Bronchial epithelial cell (primary cell): ENCODE data around the gene PIK3C3. TPM values are rescaled to one million over a fixed set of nuclear protein-coding genes. Genes with fewer than 3 reads are reported as not detected.

Experiments used
- DNase-seq: peaks from one replicate; pipeline ENCODE4 v3.0.0-alpha.2; 2010; ENCODE audit warnings: low read depth
- FAIRE-seq: peaks from 2 replicates; lab custom pipeline; 2011; peaks lifted over from hg19 to GRCh38; lab: Jason Lieb, UNC
- H3K27me3 ChIP-seq: 2 replicates; pipeline ENCODE4 v1.5.1; 2011; ENCODE audit warnings: low read length; ENCODE audit not compliant: control insufficient read depth, insufficient read depth
- H3K36me3 ChIP-seq: 2 replicates; pipeline ENCODE4 v1.5.1; 2011; ENCODE audit warnings: low read length; ENCODE audit not compliant: control insufficient read depth, insufficient read depth
- H3K4me3 ChIP-seq: 2 replicates; pipeline ENCODE4 v1.5.1; 2011; ENCODE audit warnings: mild to moderate bottlenecking, low read depth, low read length, control low read depth
- total RNA-seq: library from RNA; depleted of rRNA; stranded (reverse); fragments of >200 nt; gene quantifications from 2 replicates; pipeline ENCODE4 v1.2.1, GENCODE V29; 2014
- TF ChIP-seq, protein P1 (sequence below): IDR thresholded peaks from 2 replicates; pipeline ENCODE4 v1.5.1; 2011; ENCODE audit warnings: mild to moderate bottlenecking, moderate library complexity, low read length, control low read depth, inconsistent platforms; ENCODE audit not compliant: insufficient read depth, severe bottlenecking

PIK3C3 gene
- total RNA-seq, 1 donor from 2014 or later, result 24.2 TPM

DNA sequence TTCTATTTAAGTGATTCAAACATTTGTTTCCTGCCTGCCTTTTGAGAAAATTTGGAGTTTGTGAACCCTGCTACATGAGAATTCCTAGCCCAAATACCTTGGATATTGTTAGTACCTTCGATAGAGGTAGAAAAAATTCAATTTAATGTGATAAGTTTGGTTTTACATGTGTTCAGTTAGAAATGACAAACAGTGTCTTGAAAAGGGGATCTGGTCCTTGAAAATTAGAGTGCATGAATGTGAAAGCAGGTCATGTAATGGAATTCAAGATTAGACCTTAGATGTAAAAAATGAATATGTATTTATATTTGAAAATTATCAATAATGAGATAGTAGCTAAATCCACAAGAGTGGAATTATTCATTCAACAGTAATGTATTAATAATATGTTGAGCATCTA, 70.5 kb downstream of the PIK3C3 start:
- DNase-seq, result no peak
- Histone ChIP-seq H3K27me3 (no peaks in the 10 kb centered on the region), H3K4me3 (no peak overlapping the region), H3K36me3 (peaks cover 4% of the 10 kb centered on the region)
- TF ChIP-seq, protein P1, sequence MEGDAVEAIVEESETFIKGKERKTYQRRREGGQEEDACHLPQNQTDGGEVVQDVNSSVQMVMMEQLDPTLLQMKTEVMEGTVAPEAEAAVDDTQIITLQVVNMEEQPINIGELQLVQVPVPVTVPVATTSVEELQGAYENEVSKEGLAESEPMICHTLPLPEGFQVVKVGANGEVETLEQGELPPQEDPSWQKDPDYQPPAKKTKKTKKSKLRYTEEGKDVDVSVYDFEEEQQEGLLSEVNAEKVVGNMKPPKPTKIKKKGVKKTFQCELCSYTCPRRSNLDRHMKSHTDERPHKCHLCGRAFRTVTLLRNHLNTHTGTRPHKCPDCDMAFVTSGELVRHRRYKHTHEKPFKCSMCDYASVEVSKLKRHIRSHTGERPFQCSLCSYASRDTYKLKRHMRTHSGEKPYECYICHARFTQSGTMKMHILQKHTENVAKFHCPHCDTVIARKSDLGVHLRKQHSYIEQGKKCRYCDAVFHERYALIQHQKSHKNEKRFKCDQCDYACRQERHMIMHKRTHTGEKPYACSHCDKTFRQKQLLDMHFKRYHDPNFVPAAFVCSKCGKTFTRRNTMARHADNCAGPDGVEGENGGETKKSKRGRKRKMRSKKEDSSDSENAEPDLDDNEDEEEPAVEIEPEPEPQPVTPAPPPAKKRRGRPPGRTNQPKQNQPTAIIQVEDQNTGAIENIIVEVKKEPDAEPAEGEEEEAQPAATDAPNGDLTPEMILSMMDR, result no peak
- FAIRE-seq, result no peak

DNA sequence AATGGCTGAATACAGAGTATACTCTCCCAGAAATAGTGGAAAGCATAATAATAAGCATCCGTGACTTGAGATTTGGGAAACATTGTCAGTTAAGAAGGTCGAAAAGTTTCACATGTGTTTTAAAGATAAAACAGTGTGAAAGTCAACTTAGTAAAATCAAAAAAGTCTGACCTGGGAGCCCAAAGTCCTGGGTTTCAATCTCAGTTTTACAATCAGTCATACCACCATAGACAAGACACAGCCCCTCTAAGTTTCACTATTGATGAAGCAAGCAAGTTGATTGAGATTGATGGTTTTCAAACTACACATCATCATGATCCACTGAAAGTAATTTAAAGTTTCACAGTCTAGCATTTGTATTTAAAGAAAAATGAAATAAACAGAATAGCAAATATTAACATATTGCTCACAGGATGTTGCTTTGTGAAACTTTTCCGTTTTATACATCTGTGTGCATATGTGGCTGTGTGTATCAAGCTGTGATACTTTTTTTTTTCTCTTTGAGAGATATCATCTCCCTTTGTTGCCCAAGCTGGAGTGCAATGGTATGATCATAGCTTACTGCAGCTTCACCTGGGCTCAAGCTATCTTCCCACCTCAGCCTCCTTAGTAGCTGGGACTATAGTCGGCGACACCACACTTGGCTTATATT, 71.1 kb downstream of the PIK3C3 start:
- DNase-seq, result no peak
- Histone ChIP-seq H3K4me3 (no peak overlapping the region), H3K36me3 (peaks cover 6% of the 10 kb centered on the region), H3K27me3 (no peaks in the 10 kb centered on the region)
- TF ChIP-seq, protein P1, result no peak
- FAIRE-seq, result no peak

DNA sequence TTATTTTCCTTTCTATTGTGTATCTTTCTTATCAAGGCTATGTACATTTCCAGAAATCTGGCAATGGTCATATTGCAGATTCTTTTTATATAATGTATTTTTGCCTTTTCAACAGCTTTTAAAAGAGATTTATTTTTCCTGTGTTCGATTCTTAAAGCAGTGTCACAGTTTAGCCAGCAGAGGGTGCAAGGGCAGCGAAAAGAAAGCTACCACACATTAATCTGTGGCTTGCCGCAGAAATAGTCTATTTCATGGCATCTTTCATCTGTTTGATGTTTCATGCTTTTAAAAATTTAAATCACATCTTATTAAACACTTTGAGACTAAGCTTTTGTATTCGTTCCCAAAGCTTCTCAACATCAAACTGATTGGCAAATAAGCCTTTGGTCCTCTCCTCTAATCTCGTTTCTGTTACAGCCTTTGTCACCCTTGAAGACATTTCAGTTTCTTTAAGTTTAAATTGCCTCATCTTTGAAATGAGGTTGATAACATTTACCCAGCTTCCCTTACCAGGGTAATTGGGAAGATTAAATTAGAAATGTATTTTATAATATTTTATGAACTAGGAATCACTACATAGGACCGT, 73.3 kb downstream of the PIK3C3 start:
- peaks cover 6% of the 10 kb centered on the region for H3K36me3 ChIP-seq
- TF ChIP-seq, protein P1, result peak; percentile 65
- H3K27me3 ChIP-seq, result no peaks in the 10 kb centered on the region
- FAIRE-seq (no peak), DNase-seq (peak; percentile 25)
- H3K4me3 ChIP-seq, result no peak overlapping the region

DNA sequence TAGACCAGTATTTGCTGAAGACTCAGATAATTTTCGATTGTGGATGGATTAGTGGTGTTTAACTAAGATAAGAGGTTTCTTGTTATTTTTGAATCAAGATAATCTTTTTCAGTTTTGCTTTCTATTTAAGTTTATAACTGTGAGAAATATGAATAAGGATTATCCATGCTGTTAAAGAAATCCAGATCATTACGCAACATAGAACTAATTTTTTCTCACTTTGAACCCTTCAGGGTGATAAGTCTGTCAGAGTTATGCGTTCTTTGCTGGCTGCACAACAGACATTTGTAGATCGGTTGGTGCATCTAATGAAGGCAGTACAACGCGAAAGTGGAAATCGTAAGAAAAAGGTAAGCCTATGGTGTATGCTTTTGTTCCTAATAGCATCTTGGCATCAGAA, 74.1 kb downstream of the PIK3C3 start:
- H3K4me3 ChIP-seq, result no peak overlapping the region
- TF ChIP-seq, protein P1, result no peak
- peaks cover 6% of the 10 kb centered on the region for H3K36me3 ChIP-seq
- FAIRE-seq (no peak), DNase-seq (no peak)
- H3K27me3 ChIP-seq, result no peaks in the 10 kb centered on the region

DNA sequence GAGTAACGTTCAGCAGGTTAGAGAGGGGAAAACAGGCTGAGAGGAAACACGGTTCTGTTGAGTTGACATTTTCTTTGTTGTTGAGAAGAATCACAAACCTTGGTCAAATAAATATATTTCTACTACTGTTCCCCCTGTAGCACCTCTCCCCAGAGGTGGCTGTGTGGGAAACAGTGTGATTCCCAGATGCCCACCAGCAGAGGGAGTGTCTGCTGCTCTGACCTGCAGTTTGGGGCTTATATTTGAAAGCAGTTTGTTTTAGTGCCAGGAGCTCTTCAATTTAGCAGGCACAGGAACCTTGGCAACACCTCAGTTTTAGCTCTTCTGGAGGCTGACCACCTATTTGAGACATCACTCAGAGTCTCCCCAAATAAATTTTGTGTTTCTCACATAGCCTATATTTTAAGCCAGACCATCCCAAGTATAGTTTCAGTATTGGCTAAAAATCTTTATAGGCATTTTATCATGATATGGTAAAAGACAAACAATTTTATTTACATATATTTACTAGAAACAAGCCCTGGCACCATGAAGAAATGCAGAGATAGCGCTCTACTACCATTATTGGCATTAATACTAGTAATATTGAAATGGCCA, 75.7 kb downstream of the PIK3C3 start:
- DNase-seq, result peak; percentile 22
- TF ChIP-seq, protein P1, result peak; percentile 63
- Histone ChIP-seq H3K4me3 (no peak overlapping the region), H3K36me3 (peaks cover 5% of the 10 kb centered on the region), H3K27me3 (no peaks in the 10 kb centered on the region)
- FAIRE-seq, result no peak
